Upper lobe of left lung (tissue), 6 donors: ENCODE measurements around the gene ZDHHC8. TPM values are rescaled to one million over a fixed set of nuclear protein-coding genes. Genes with fewer than 3 reads are reported as not detected.

Experiments used
- ATAC-seq, 2 donors: fragments of 200-7000 bp; cut with Tn5 transposase; one replicate each; pipeline ENCODE4 v1.9.1; 2022; ENCODE audit warnings: mild to moderate bottlenecking in 2 of 2, moderate library complexity in 2 of 2; ENCODE audit not compliant: low FRiP score in 2 of 2
- DNase-seq, 2 donors: peaks; one replicate each; pipeline ENCODE4 v3.0.0-alpha.2; 2019 to 2020
- H3K27ac ChIP-seq, 4 donors: fragments of 200-600 bp; sonication (generic); one replicate each; pipeline ENCODE4 v1.5.1; 2016 to 2019
- H3K27me3 ChIP-seq, 4 donors: fragments of 200-600 bp; sonication (generic); one replicate each; pipeline ENCODE4 v1.5.1; 2017 to 2019
- H3K36me3 ChIP-seq, 4 donors: fragments of 200-600 bp; sonication (generic); one replicate each; pipeline ENCODE4 v1.5.1; 2016 to 2019
- H3K4me1 ChIP-seq, 4 donors: fragments of 200-600 bp; sonication (generic); one replicate each; pipeline ENCODE4 v1.5.1; 2018 to 2019
- H3K4me3 ChIP-seq, 4 donors: fragments of 200-600 bp; sonication (generic); one replicate each; pipeline ENCODE4 v1.5.1; 2017 to 2019; ENCODE audit warnings: mild to moderate bottlenecking in 2 of 4, moderate library complexity in 1 of 4
- H3K9me3 ChIP-seq, 4 donors: fragments of 200-600 bp; sonication (generic); one replicate each; pipeline ENCODE4 v1.5.1; 2018 to 2019
- CTCF ChIP-seq, 6 experiments: fragments of 450-650 bp in 4 of 6; fragments of 200-600 bp in 2 of 6; sonication (generic) in 2 of 6; IDR thresholded peaks; one replicate each; pipeline ENCODE4 v1.5.1; 2016 to 2019; ENCODE audit warnings: antibody characterized with exemption in 6 of 6
- EP300 ChIP-seq, 4 donors: sonication (generic); formaldehyde crosslinking; IDR thresholded peaks; one replicate each; pipeline ENCODE4 v1.5.1; 2017; ENCODE audit warnings: antibody characterized with exemption in 4 of 4, control low read depth in 2 of 4
- POLR2A ChIP-seq, 4 donors: fragments of 450-650 bp; IDR thresholded peaks; one replicate each; pipeline ENCODE4 v1.5.1; 2016 to 2017; ENCODE audit warnings: antibody characterized with exemption in 4 of 4, mild to moderate bottlenecking in 2 of 4
- POLR2AphosphoS5 ChIP-seq, 2 donors: sonication (generic); formaldehyde crosslinking; IDR thresholded peaks; one replicate each; pipeline ENCODE4 v1.5.1; 2017; ENCODE audit warnings: antibody characterized with exemption in 2 of 2
- WGBS, 2 donors: methylation state at CpG; one replicate each; pipeline ENCODE4 v1.1.5; 2017 to 2018; 5-methylcytosine and 5-hydroxymethylcytosine counted together
- total RNA-seq, 6 donors: library from RNA; depleted of rRNA in 4 of 6; stranded (reverse); fragments of >200 nt in 4 of 6; gene quantifications; one replicate each; pipeline versions ENCODE4 v1.1.0 to v1.2.1, GENCODE V29; 2016 to 2021
- donor health status: DM: no; HTN: no; CAD: no; lungs with moderate emphysema.
- donor health status: DM: no; HTN: yes; CAD: no; lungs with severe emphysema.

The ZDHHC8 gene
- total RNA-seq, 6 donors from 2014 or later, result 19.5 to 87.1 (median 63.9) TPM

GRCh38 chr22:20089226-20089976 is 42.2 kb upstream of the ZDHHC8 start:
- Histone ChIP-seq H3K4me1 (peaks cover 7 to 8% (median 8%) of the 10 kb centered on the region in 4 donors), H3K36me3 (peaks cover 56 to 90% (median 86%) of the 10 kb centered on the region in 4 donors), H3K27ac (no peak overlapping the region), H3K9me3 (no peaks in the 10 kb centered on the region), H3K27me3 (no peaks in the 10 kb centered on the region), H3K4me3 (no peak overlapping the region)
- ATAC-seq, result no peak
- DNase-seq, result no peak
- WGBS, 2 donors, result 94 to 98% methylated on average over 17 of the region's 17 CpGs
- no peak for TF ChIP-seq POLR2A (IDR thresholded peaks at IDR 0.05)
- no peak for TF ChIP-seq CTCF (IDR thresholded peaks at IDR 0.05)
- no peak for TF ChIP-seq EP300 (IDR thresholded peaks at IDR 0.05)
- TF ChIP-seq POLR2AphosphoS5 (IDR thresholded peaks at IDR 0.05), result no peak

GRCh38 chr22:20089977-20090729 is 41.5 kb upstream of the ZDHHC8 start:
- no peak for DNase-seq
- Histone ChIP-seq H3K27ac (no peak overlapping the region), H3K4me1 (peaks cover 0 to under 1% (median under 1%) of the 10 kb centered on the region in 4 donors), H3K27me3 (no peaks in the 10 kb centered on the region), H3K9me3 (no peaks in the 10 kb centered on the region), H3K36me3 (peaks cover 63 to 98% (median 93%) of the 10 kb centered on the region in 4 donors), H3K4me3 (no peak overlapping the region)
- ATAC-seq, result no peak
- TF ChIP-seq CTCF (IDR thresholded peaks at IDR 0.05) (no peak), POLR2AphosphoS5 (IDR thresholded peaks at IDR 0.05) (no peak), EP300 (IDR thresholded peaks at IDR 0.05) (no peak), POLR2A (IDR thresholded peaks at IDR 0.05) (no peak)
- WGBS, 2 donors, result 96 to 97% methylated on average over 11 of the region's 11 CpGs

DNA sequence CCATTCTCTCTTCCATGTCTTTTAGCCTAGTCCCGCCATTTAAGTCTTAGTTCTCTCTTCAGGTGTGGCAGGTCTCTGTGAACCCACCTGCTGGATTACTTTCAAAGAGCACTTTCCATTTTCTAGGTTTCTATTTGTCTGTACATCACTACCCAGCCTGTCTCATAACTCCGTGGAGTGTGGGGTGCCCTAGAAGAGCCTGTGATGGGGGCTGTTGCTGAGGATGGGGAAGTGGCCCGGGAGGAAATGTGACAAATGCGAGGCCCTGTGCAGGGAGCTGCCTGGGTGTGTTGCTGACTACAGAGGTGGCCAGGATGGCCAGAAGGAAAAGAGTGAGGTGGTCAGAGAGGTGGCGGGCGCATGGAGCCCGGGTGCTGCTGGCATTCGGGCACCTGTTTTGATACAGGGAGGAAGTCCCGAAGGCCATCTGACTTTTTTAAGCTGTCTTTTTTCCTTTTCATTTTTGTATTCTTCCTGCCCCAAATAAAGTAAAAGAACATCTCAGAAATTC is 40.8 kb upstream of the ZDHHC8 start:
- peaks cover 66 to 100% (median 95%) of the 10 kb centered on the region in 4 donors for H3K36me3 ChIP-seq
- H3K4me1 ChIP-seq, result no peaks in the 10 kb centered on the region
- no peak overlapping the region for H3K4me3 ChIP-seq
- H3K27me3 ChIP-seq, result no peaks in the 10 kb centered on the region
- 78 to 85% methylated on average over 9 of the region's 9 CpGs for WGBS, 2 donors
- no peak for DNase-seq
- no peak overlapping the region for H3K27ac ChIP-seq
- no peaks in the 10 kb centered on the region for H3K9me3 ChIP-seq
- no peak for TF ChIP-seq POLR2AphosphoS5 (IDR thresholded peaks at IDR 0.05)
- no peak for TF ChIP-seq CTCF (IDR thresholded peaks at IDR 0.05)
- no peak for TF ChIP-seq POLR2A (IDR thresholded peaks at IDR 0.05)
- TF ChIP-seq EP300 (IDR thresholded peaks at IDR 0.05), result no peak
- no peak for ATAC-seq

DNA sequence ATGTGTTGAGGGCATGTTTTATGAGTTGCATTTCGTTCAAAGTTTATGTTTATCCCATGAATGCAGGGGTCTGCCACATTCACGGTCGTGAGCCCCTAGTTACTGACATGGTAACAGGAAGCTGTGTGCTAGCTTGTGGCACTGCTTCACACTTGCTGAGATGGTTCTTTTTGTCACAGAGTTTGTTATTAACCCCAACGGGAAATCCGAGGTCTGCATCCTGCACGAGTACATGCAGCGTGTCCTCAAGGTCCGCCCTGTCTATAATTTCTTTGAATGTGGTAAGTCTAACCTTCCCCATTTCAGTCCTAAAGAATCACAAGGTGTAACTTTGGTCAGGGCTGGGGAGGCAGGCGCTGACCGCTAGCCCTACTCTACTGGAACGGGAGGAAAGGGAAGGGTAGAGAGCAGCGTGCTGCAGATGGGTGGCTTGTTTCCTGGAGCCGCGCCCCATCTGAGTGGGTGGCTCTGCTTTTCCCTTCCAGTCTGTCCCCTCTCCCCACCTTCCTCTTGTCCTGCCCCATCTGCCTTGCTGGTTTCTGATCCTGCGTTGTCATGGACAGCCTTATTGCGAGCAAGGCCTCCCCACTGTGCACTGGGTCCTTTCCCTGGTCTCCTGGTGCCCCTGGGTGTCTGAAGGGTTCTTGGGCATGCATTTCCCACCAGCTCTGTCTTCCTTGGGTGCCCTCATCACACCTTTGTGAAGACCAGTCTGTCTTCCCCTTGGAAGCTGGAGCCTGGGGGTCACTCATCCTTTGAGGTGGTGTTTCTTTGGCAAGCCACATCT is 39.7 kb upstream of the ZDHHC8 start:
- 90 to 94% methylated on average over 16 of the region's 16 CpGs for WGBS, 2 donors
- ATAC-seq, result no peak
- H3K9me3 ChIP-seq, result no peaks in the 10 kb centered on the region
- no peak for TF ChIP-seq POLR2A (IDR thresholded peaks at IDR 0.05)
- TF ChIP-seq POLR2AphosphoS5 (IDR thresholded peaks at IDR 0.05), result no peak
- TF ChIP-seq CTCF (IDR thresholded peaks at IDR 0.05), result no peak
- no peak for TF ChIP-seq EP300 (IDR thresholded peaks at IDR 0.05)
- H3K27me3 ChIP-seq, result no peaks in the 10 kb centered on the region
- H3K27ac ChIP-seq, result no peak overlapping the region
- peaks cover 57 to 100% (median 91%) of the 10 kb centered on the region in 4 donors for H3K36me3 ChIP-seq
- DNase-seq, result no peak
- H3K4me1 ChIP-seq, result no peaks in the 10 kb centered on the region
- no peak overlapping the region for H3K4me3 ChIP-seq
